Esophagus muscularis mucosa (tissue), 4 donors: Measurements from ENCODE around the gene NUP62. TPM values are rescaled to one million over a fixed set of nuclear protein-coding genes. Genes with fewer than 3 reads are reported as not detected.

Source experiments
- DNase-seq: peaks from one replicate; pipeline ENCODE4 v3.0.0-alpha.2; 2017; ENCODE audit errors: extremely low spot score
- H3K27ac ChIP-seq, 4 donors: fragments of 200-600 bp; sonication (generic); replicated peaks in 1 of 4; 1 replicate in 3 of 4; 2 replicates in 1 of 4; pipeline ENCODE4 v1.5.1; 2016 to 2019; ENCODE audit warnings: mild to moderate bottlenecking in 1 of 4
- H3K27me3 ChIP-seq, 4 donors: fragments of 200-600 bp; sonication (generic); one replicate each; pipeline versions ENCODE4 v1.5.1 to v1.6.0; 2016 to 2019
- H3K36me3 ChIP-seq, 4 donors: fragments of 200-600 bp; sonication (generic); one replicate each; pipeline ENCODE4 v1.5.1; 2016 to 2019
- H3K4me1 ChIP-seq, 4 donors: fragments of 200-600 bp; sonication (generic); one replicate each; pipeline ENCODE4 v1.5.1; 2016 to 2019
- H3K4me3 ChIP-seq, 4 donors: fragments of 200-600 bp; sonication (generic); 1 replicate in 2 of 4; 2 replicates in 2 of 4; pipeline ENCODE4 v1.5.1; 2016 to 2019; ENCODE audit warnings: mild to moderate bottlenecking in 4 of 4, moderate library complexity in 1 of 4
- H3K9me3 ChIP-seq, 4 donors: fragments of 200-600 bp; sonication (generic); 1 replicate in 3 of 4; 2 replicates in 1 of 4; pipeline ENCODE4 v1.5.1; 2016 to 2019
- EP300 ChIP-seq: sonication (generic); formaldehyde crosslinking; IDR thresholded peaks from one replicate; pipeline ENCODE4 v1.6.1; 2017; ENCODE audit warnings: antibody characterized with exemption
- POLR2A ChIP-seq: fragments of 450-650 bp; IDR thresholded peaks from one replicate; pipeline ENCODE4 v1.6.1; 2017; ENCODE audit warnings: antibody characterized with exemption, moderate library complexity, mild to moderate bottlenecking, low read depth
- POLR2AphosphoS5 ChIP-seq, 2 donors: sonication (generic); formaldehyde crosslinking; IDR thresholded peaks; one replicate each; pipeline ENCODE4 v1.6.1; 2017; ENCODE audit warnings: antibody characterized with exemption in 2 of 2
- WGBS: methylation state at CpG from one replicate; pipeline ENCODE4 v1.1.5; 2018; 5-methylcytosine and 5-hydroxymethylcytosine counted together
- intact Hi-C: fragments of 100-400 bp; cut with DNase I; formaldehyde crosslinking; loops from one replicate; pipeline ENCODE4 v1.15.1; 2023
- total RNA-seq, 4 donors: library from RNA; depleted of rRNA; stranded (reverse); fragments of >200 nt; gene quantifications; one replicate each; pipeline versions ENCODE4 v1.1.0 to v1.2.1, GENCODE V29; 2016
- TF ChIP-seq, protein P1 (sequence below), 3 experiments: fragments of 200-600 bp in 2 of 3; fragments of 450-650 bp in 1 of 3; sonication (generic) in 2 of 3; IDR thresholded peaks; one replicate each; pipeline ENCODE4 v1.5.1; 2017 to 2019; ENCODE audit warnings: antibody characterized with exemption in 3 of 3, mild to moderate bottlenecking in 2 of 3, moderate library complexity in 1 of 3

Gene NUP62
- total RNA-seq, 4 donors from 2014 or later, result 27.0 to 44.3 (median 35.9) TPM

DNA sequence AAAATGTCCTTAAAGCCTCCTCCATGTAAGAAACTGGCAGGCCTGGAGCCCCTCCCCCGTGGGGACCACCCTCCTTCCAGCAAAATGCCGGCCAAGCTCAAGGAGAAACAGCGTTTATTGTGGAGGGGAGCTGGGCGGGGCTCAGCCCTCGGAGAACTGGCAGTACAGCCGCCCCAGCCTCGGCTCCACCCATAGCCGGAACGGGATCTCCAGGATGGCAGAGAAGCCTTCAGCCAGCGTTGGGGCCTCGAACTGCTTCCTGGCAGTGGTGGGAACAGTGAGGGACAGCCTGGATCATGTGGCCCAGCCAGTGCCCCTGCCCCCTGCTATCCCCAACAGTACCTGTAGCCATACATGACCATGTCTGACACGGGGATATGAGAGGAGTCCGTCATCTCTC lies 68.2 kb downstream of the NUP62 start:
- Histone ChIP-seq H3K36me3 (peaks cover 30 to 90% (median 87%) of the 10 kb centered on the region in 4 donors), H3K27ac (peak overlapping the region; percentile 70 to 77 (median 74)), H3K27me3 (no peaks in the 10 kb centered on the region), H3K9me3 (no peaks in the 10 kb centered on the region), H3K4me3 (peak overlapping the region in 1 of 4 donors; percentile 28), H3K4me1 (peaks cover 15 to 40% (median 32%) of the 10 kb centered on the region in 4 donors)
- TF ChIP-seq EP300 (no peak), POLR2AphosphoS5 (IDR thresholded peaks at IDR 0.05) (no peak), POLR2A (no peak)
- TF ChIP-seq, protein P1, sequence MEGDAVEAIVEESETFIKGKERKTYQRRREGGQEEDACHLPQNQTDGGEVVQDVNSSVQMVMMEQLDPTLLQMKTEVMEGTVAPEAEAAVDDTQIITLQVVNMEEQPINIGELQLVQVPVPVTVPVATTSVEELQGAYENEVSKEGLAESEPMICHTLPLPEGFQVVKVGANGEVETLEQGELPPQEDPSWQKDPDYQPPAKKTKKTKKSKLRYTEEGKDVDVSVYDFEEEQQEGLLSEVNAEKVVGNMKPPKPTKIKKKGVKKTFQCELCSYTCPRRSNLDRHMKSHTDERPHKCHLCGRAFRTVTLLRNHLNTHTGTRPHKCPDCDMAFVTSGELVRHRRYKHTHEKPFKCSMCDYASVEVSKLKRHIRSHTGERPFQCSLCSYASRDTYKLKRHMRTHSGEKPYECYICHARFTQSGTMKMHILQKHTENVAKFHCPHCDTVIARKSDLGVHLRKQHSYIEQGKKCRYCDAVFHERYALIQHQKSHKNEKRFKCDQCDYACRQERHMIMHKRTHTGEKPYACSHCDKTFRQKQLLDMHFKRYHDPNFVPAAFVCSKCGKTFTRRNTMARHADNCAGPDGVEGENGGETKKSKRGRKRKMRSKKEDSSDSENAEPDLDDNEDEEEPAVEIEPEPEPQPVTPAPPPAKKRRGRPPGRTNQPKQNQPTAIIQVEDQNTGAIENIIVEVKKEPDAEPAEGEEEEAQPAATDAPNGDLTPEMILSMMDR (IDR thresholded peaks at IDR 0.05), result no peak
- WGBS, result 44% methylated on average over 11 of the region's 13 CpGs
- intact Hi-C loops, result no loop called here
- peak; percentile 92 for DNase-seq

DNA sequence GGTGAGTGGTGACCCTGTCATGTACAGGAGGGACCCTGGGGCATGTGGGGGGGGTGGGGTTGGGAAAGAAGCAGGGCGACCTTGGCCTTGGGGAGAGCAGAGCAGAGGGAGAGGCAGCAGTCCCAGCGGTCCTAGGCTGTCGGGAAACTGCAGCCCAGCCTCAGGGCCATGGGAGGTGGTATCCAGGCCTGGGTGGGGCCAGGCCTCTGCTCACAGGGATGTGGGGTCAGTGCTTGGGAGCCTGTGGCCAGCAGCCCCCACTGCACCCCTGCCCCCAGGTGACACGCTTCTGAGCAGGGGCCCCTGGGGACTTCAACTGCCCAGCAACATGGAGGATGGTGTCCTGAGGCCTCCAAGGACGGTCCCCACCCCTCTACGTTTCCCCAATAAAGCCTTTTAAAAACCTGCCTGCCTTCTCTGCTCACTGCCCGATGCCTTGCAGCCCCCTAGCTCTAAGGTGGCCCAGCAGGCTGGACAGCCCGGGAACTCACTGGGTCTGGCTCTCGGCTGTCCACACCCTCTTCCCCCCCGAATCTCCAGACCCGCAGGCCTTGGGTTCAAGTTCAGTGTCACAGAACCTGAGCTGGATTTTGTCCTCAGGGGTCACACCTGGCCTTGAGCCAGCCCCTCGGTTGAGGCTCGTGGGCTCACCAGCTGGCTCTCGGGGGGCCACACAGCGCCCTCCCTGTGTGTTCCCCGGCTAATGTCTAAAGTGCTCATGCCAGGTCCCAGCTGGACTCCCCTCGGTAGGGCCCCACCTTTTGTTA lies 68.8 kb downstream of the NUP62 start:
- WGBS, result 79% methylated on average over 5 of the region's 17 CpGs
- no peak for DNase-seq
- H3K27ac ChIP-seq, result peak overlapping the region; percentile 70 to 77 (median 74)
- H3K4me1 ChIP-seq, result peaks cover 9 to 34% (median 26%) of the 10 kb centered on the region in 4 donors
- intact Hi-C loops, result no loop called here
- H3K9me3 ChIP-seq, result no peaks in the 10 kb centered on the region
- peak overlapping the region in 1 of 4 donors; percentile 28 for H3K4me3 ChIP-seq
- TF ChIP-seq EP300 (no peak), POLR2A (no peak), POLR2AphosphoS5 (IDR thresholded peaks at IDR 0.05) (no peak)
- TF ChIP-seq, protein P1 (IDR thresholded peaks at IDR 0.05), result no peak
- H3K36me3 ChIP-seq, result peaks cover 30 to 96% (median 93%) of the 10 kb centered on the region in 4 donors
- no peaks in the 10 kb centered on the region for H3K27me3 ChIP-seq

DNA sequence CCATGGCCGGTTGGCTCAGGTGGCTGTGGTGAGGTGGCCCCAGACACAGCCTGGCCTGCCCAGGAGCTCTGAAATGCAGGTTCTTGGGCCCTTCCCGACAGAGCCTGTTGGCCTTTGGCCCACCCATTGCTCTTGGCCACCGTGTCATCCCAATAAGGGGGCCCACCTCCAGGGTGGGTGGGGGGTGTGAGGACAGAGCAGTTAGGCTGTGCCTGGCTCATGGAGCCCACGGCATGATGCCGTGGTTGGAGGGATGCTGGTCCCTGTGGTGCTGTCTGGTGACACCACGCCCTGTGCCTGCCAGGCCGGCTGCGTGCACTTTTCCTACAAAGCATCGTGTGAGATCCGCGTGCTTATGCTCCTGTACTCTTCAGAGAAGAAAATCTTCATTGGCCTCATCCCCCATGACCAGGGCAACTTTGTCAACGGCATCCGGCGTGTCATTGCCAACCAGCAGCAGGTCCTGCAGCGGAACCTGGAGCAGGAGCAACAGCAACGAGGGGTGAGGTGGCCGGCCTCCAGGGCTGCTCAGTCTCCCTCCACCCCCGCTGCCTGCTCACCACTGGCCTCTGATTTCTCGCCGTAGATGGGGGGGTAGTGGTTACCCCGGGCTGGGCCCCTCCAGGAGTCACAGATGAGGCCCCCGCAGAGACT lies 69.5 kb downstream of the NUP62 start:
- no peak for TF ChIP-seq POLR2AphosphoS5 (IDR thresholded peaks at IDR 0.05)
- TF ChIP-seq EP300, result no peak
- no peak for TF ChIP-seq POLR2A
- TF ChIP-seq, protein P1 (IDR thresholded peaks at IDR 0.05), result no peak
- Histone ChIP-seq H3K36me3 (peaks cover 36 to 100% (median 99%) of the 10 kb centered on the region in 4 donors), H3K9me3 (no peaks in the 10 kb centered on the region), H3K4me1 (peaks cover 2 to 27% (median 22%) of the 10 kb centered on the region in 4 donors), H3K27ac (peak overlapping the region; percentile 70 to 77 (median 74)), H3K4me3 (no peak overlapping the region), H3K27me3 (no peaks in the 10 kb centered on the region)
- intact Hi-C loops, result no loop called here
- 89% methylated on average over 22 of the region's 22 CpGs for WGBS
- no peak for DNase-seq

DNA sequence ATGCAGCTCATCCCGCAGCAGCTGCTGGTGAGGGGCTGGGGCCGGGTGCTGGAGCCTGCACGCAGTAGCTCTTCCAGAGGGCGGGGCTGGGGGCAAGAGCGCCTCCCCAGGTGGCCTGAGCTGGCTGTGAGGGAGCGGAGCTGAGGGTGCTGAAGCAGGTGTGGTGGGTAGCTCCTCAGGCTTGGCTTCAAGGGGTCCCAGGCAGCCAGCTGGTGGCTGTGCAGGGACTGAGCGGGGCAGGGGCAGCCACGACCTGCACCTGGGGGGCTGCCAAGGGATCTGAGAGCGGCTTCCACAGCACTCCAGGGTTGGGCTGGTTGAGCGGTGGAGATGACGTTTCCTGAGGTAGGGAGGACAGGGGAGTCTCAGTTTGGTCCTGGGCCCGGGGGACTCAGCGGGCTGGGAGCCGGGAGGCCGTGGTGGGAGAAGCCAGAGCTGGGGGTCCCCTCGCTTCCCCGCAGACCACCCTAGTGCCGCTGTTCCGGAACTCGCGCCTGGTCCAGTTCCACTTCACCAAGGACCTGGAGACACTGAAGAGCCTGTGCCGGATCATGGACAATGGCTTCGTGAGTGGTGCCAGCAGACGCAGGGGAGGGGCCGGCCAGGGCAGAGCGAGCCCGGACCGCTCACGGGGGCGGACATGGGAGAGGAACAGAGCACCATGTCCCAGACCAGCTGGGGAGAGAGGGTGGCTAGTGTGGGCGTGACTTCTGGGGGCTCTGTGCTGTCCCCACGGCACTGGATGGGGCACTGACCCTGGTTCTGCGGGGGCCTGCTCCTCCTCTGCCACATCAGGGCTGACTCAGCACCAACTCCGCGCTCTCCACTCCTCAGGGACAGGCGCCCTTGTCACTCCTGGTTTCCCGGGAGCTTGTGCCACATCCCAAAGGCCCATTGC lies 71.0 kb downstream of the NUP62 start:
- 88% methylated on average over 31 of the region's 37 CpGs for WGBS
- intact Hi-C loops, result no loop called here
- Histone ChIP-seq H3K4me3 (no peak overlapping the region), H3K27me3 (no peaks in the 10 kb centered on the region), H3K36me3 (peaks cover 31 to 93% (median 91%) of the 10 kb centered on the region in 4 donors), H3K4me1 (peaks cover 6 to 34% (median 30%) of the 10 kb centered on the region in 4 donors), H3K9me3 (no peaks in the 10 kb centered on the region), H3K27ac (peak overlapping the region in 1 of 4 donors; percentile 18)
- TF ChIP-seq POLR2AphosphoS5 (IDR thresholded peaks at IDR 0.05), result no peak
- TF ChIP-seq EP300, result no peak
- TF ChIP-seq, protein P1 (IDR thresholded peaks at IDR 0.05), result no peak
- no peak for TF ChIP-seq POLR2A
- no peak for DNase-seq
